Panc1 (cell line): Measurements from ENCODE around the gene PRLR.

Experiments
- CTCF ChIP-seq: fragments of 450-650 bp; IDR thresholded peaks from 2 replicates; pipeline ENCODE4 v1.5.1; 2017; ENCODE audit warnings: mild to moderate bottlenecking
- POLR2AphosphoS5 ChIP-seq: IDR thresholded peaks from 2 replicates; pipeline ENCODE4 v1.6.1; 2012; ENCODE audit warnings: mild to moderate bottlenecking, low read depth, low read length, moderate library complexity
- REST ChIP-seq, 2 experiments: IDR thresholded peaks; 2 replicates each; pipeline ENCODE4 v1.6.1; 2011 to 2012; ENCODE audit warnings: low read depth in 2 of 2, control low read depth in 1 of 2, low read length in 1 of 2, mild to moderate bottlenecking in 1 of 2, moderate library complexity in 1 of 2; ENCODE audit not compliant: insufficient read depth in 1 of 2
- TCF7L2 ChIP-seq: IDR thresholded peaks from 2 replicates; pipeline ENCODE4 v1.6.1; 2011; ENCODE audit warnings: mild to moderate bottlenecking, low read depth, low read length, inconsistent platforms

GRCh38 chr5:35194635-35195471, 35.4 kb downstream of the PRLR start:
- TF ChIP-seq POLR2AphosphoS5 (no peak), CTCF (no peak), REST (IDR thresholded peaks at IDR 0.05; ENCODE audit: insufficient read depth in 1 of 2, low read depth in 2 of 2, low read length in 1 of 2) (no peak), TCF7L2 (no peak)
